ENCODE measurements around the gene ARHGAP44.

- TF ChIP-seq CTCF (IDR thresholded peaks at IDR 0.05; ENCODE audit: borderline replicate concordance, extremely low read depth, low read length, poor library complexity, severe bottlenecking) (no peak), EZH2 (IDR thresholded peaks at IDR 0.05; ENCODE audit: borderline replicate concordance, low read depth, low read length, severe bottlenecking) (no peak)
These were observed 19.3 kb upstream of the ARHGAP44 start for GRCh38 chr17:12769981-12770380.
